SK-N-MC (cell line): ENCODE measurements around the gene TNKS1BP1.
"Not testable (repeated sequence)": the region's sequence is repeated elsewhere in the genome, so short reads cannot be mapped to it uniquely, and the experiment has no call there.

ENCODE experiments used
- DNase-seq: peaks from one replicate; pipeline ENCODE4 v3.0.0-alpha.2; 2011; ENCODE audit warnings: low read depth, low spot score
- H3K27ac ChIP-seq: fragments of 200-600 bp; sonication (generic); 2 replicates; pipeline ENCODE4 v1.5.1; 2016; ENCODE audit warnings: mixed run types
- H3K36me3 ChIP-seq: fragments of 200-600 bp; sonication (generic); 2 replicates; pipeline ENCODE4 v1.6.1; 2017; ENCODE audit warnings: antibody characterized with exemption, low read length, mixed read lengths; ENCODE audit not compliant: insufficient read depth
- H3K4me3 ChIP-seq: fragments of 200-600 bp; sonication (generic); 2 replicates; pipeline ENCODE4 v1.5.1; 2016
- H3K9ac ChIP-seq: fragments of 200-600 bp; sonication (generic); 2 replicates; pipeline ENCODE4 v1.8.0; 2017; ENCODE audit warnings: mixed run types, mixed read lengths; ENCODE audit not compliant: insufficient read length
- H3K9me3 ChIP-seq: fragments of 200-600 bp; sonication (generic); 2 replicates; pipeline ENCODE4 v1.6.1; 2017; ENCODE audit warnings: low read depth, mild to moderate bottlenecking, antibody characterized with exemption, low read length, moderate library complexity, mixed read lengths
- EZH2 ChIP-seq: fragments of 200-600 bp; sonication (generic); IDR thresholded peaks from one replicate; pipeline ENCODE4 v1.6.1; 2017; ENCODE audit warnings: antibody characterized with exemption
- FOXP2 ChIP-seq: optimal IDR thresholded peaks from 2 replicates; pipeline ENCODE3; 2011; ENCODE audit warnings: mild to moderate bottlenecking, moderate library complexity; ENCODE audit not compliant: insufficient read depth; ENCODE audit errors: extremely low read length, control extremely low read depth
- POLR2AphosphoS5 ChIP-seq: IDR thresholded peaks from 2 replicates; pipeline ENCODE4 v1.6.1; 2012; ENCODE audit warnings: mild to moderate bottlenecking, low read depth, low read length, borderline replicate concordance

The TNKS1BP1 gene

GRCh38 chr11:57339328-57339727 lies 14.6 kb upstream of the TNKS1BP1 start:
- Histone ChIP-seq H3K9me3 (no peaks in the 10 kb centered on the region), H3K9ac (no peak overlapping the region), H3K4me3 (no peak overlapping the region), H3K36me3 (peaks cover 4% of the 10 kb centered on the region), H3K27ac (no peak overlapping the region)
- DNase-seq: no peak
- TF ChIP-seq POLR2AphosphoS5 (no peak), EZH2 (no peak), FOXP2 (no peak)

DNA sequence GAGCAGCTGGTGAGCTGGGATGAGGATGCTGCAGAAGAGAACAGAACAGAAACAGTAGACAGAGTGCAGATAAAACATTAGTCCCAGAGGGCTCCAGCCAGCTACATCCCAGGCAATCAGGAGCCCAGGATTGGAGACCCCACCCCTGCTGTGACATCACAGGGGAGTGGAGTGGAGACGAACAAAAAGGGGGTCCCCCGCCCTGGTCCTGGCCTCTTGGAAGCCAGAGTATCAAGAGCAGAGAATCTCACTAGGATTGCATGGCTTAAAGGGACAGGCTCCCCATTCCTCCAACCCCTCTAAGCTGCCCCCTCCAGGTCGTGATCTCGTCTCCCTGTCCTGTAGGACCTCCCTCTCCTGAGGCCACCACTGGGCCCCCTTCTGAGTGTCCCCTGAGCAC lies 13.4 kb upstream of the TNKS1BP1 start, which contains the start of gene P2RX3:
P2RX3 (plus strand) TSS at position 211 of the 400 bp plus-strand sequence. CDS start 199 bp downstream, outside the sequence.
- Histone ChIP-seq H3K9me3 (no peaks in the 10 kb centered on the region), H3K27ac (no peak within 1 kb of the TSS), H3K4me3 (no peak within 1 kb of the TSS), H3K36me3 (peaks cover 16% of the 10 kb centered on the region), H3K9ac (no peak within 1 kb of the TSS)
- no peak for DNase-seq
- TF ChIP-seq EZH2 (no peak), POLR2AphosphoS5 (no peak), FOXP2 (no peak)

GRCh38 chr11:57336856-57337255 lies 12.1 kb upstream of the TNKS1BP1 start:
- H3K9ac ChIP-seq: peak overlapping the region; percentile 96
- DNase-seq, H3K4me3 ChIP-seq, H3K27ac ChIP-seq, H3K9me3 ChIP-seq: not testable (repeated sequence)
- peaks cover 29% of the 10 kb centered on the region for H3K36me3 ChIP-seq

DNA sequence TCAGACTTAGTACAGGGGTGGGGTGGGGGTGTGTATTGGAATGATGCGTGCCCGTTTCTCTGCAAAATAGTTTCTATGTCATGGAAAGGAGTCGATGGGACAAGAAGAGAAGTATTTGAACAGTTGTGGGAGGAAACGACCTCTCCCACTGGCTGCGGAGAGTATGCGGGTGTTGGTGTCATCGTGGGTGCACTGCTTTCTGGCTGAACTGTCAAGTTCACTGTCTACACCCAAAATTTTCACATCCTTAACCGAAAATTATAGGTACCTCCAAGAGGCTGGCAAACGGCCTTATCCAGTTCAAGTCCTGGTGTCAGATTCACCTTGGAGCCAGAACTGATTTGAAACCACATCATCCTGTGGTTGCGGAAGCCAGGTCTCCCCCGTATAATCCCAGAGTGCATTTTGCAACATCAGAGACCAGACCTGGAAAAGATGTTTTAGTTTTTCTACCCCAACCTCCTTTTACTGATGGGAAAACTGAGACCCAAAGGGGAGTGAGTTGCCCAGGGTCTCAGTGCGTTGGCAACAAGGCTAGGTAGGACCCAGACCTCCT lies 11.4 kb upstream of the TNKS1BP1 start:
- Histone ChIP-seq H3K27ac (peak overlapping the region; percentile 60; the same call in 1 of the 2 replicates), H3K9me3 (no peaks in the 10 kb centered on the region), H3K4me3 (peak overlapping the region; percentile 78), H3K36me3 (peaks cover 36% of the 10 kb centered on the region), H3K9ac (peak overlapping the region; percentile 96)
- no peak for TF ChIP-seq FOXP2
- no peak for TF ChIP-seq POLR2AphosphoS5
- TF ChIP-seq EZH2: no peak
- no peak for DNase-seq

GRCh38 chr11:57335343-57336110 lies 10.8 kb upstream of the TNKS1BP1 start, which contains the start of gene SSRP1:
Gene SSRP1 (minus strand): TSS chr11:57335892. CDS start chr11:57335121, 771 bp downstream.
- H3K9ac ChIP-seq: peak within 1 kb of the TSS; percentile 96
- peak within 1 kb of the TSS; percentile 78 for H3K4me3 ChIP-seq
- H3K27ac ChIP-seq: peak within 1 kb of the TSS; percentile 73; the same call in 1 of the 2 replicates
- peak; percentile 45 for DNase-seq
- TF ChIP-seq FOXP2: peak; percentile 93
- no peak for TF ChIP-seq EZH2
- peak; percentile 89 for TF ChIP-seq POLR2AphosphoS5
- H3K9me3 ChIP-seq: no peaks in the 10 kb centered on the region
- peaks cover 42% of the 10 kb centered on the region for H3K36me3 ChIP-seq

GRCh38 chr11:57335023-57335342 lies 10.2 kb upstream of the TNKS1BP1 start:
- Histone ChIP-seq H3K9me3 (no peaks in the 10 kb centered on the region), H3K9ac (peak overlapping the region; percentile 96), H3K36me3 (peaks cover 48% of the 10 kb centered on the region), H3K4me3 (peak overlapping the region; percentile 78), H3K27ac (peak overlapping the region; percentile 73; the same call in 1 of the 2 replicates)
- no peak for DNase-seq
- no peak for TF ChIP-seq EZH2
- TF ChIP-seq POLR2AphosphoS5: no peak
- no peak for TF ChIP-seq FOXP2

DNA sequence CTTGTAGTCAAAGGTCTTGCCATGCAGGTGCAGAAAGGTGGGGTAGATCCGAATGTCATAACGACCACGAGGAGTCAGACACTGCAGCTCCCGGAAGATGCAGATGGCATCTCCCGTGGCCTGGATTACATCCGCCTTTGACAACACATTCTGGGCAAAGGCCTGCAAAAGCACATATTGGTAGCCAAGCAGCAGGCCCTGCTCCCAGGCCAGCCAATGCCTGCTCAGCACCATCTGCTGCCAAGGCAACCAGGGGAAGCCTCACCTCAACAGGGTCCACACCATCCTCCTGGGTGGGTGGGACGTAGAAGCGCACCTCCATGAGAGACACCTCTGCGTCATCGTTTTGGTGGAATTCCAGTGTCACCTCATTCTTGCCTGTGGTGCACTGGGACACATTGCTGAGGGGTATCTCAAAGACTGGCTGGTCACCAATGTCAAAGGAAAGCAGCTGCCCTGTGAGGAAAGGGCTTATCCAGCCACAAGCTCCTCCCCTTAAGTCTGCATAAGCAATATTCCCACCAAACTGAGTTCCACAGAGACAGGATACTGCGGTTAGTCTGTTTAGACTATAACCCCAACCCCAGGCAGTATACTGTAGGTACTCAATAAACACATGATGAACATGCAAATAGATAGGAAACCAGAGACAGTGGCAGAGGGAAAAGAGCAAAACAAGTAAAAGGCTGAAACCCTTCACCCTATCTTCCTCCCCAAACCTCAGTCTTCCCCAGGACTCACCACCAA lies 8.1 kb upstream of the TNKS1BP1 start:
- peak overlapping the region; percentile 96 for H3K9ac ChIP-seq
- TF ChIP-seq POLR2AphosphoS5: no peak
- no peak for TF ChIP-seq EZH2
- TF ChIP-seq FOXP2: no peak
- peaks cover 69% of the 10 kb centered on the region for H3K36me3 ChIP-seq
- no peak overlapping the region for H3K27ac ChIP-seq
- H3K4me3 ChIP-seq: peak overlapping the region; percentile 78; the same call in 1 of the 2 replicates
- DNase-seq: no peak
- no peaks in the 10 kb centered on the region for H3K9me3 ChIP-seq

- TF ChIP-seq EZH2 (no peak), FOXP2 (no peak), POLR2AphosphoS5 (no peak)
- no peak for DNase-seq
- Histone ChIP-seq H3K27ac (no peak overlapping the region), H3K36me3 (peaks cover 80% of the 10 kb centered on the region), H3K9me3 (no peaks in the 10 kb centered on the region), H3K9ac (no peak overlapping the region), H3K4me3 (no peak overlapping the region)
These were observed 7.0 kb upstream of the TNKS1BP1 start for GRCh38 chr11:57331720-57332119.
